H9 (cell line): ENCODE data around the gene TNPO1. TPM values are rescaled to one million over a fixed set of nuclear protein-coding genes. Genes with fewer than 3 reads are reported as not detected.

Source experiments
- DNase-seq: peaks from one replicate; pipeline ENCODE4 v3.0.0-alpha.2; 2017
- H2AFZ ChIP-seq: one replicate; pipeline ENCODE4 v1.6.1; 2013; ENCODE audit warnings: mild to moderate bottlenecking, low read length, control low read depth, moderate library complexity
- H2AK5ac ChIP-seq: 2 replicates; pipeline ENCODE4 v1.6.1; 2013; ENCODE audit warnings: low read length, control low read depth, mixed read lengths; ENCODE audit not compliant: insufficient read length
- H2BK120ac ChIP-seq: one replicate; pipeline ENCODE4 v1.6.1; 2013; ENCODE audit warnings: low read depth, mild to moderate bottlenecking, low read length, control low read depth, inconsistent platforms; ENCODE audit not compliant: poor library complexity, severe bottlenecking
- H2BK12ac ChIP-seq: 2 replicates; pipeline ENCODE4 v1.6.1; 2013; ENCODE audit warnings: low read length, control low read depth, mixed read lengths, low read depth; ENCODE audit not compliant: insufficient read length
- H2BK15ac ChIP-seq: 2 replicates; pipeline ENCODE4 v1.6.1; 2013; ENCODE audit warnings: low read depth, low read length, control low read depth
- H2BK20ac ChIP-seq: one replicate; pipeline ENCODE4 v1.6.1; 2013; ENCODE audit warnings: low read depth, mild to moderate bottlenecking, low read length, control low read depth, inconsistent platforms; ENCODE audit not compliant: poor library complexity, severe bottlenecking
- H2BK5ac ChIP-seq: 2 replicates; pipeline ENCODE4 v1.6.1; 2013; ENCODE audit warnings: low read length, control low read depth, mixed read lengths; ENCODE audit not compliant: insufficient read length
- H3K14ac ChIP-seq: 2 replicates; pipeline ENCODE4 v1.6.1; 2013; ENCODE audit warnings: low read length, control low read depth; ENCODE audit not compliant: insufficient read depth
- H3K18ac ChIP-seq: 2 replicates; pipeline ENCODE4 v1.6.1; 2013; ENCODE audit warnings: low read depth, mild to moderate bottlenecking, mixed read lengths, low read length, control low read depth; ENCODE audit not compliant: insufficient read length
- H3K23ac ChIP-seq: 2 replicates; pipeline ENCODE4 v1.6.1; 2013; ENCODE audit warnings: low read length, control low read depth, mixed read lengths, low read depth; ENCODE audit not compliant: insufficient read length
- H3K23me2 ChIP-seq: 2 replicates; pipeline ENCODE4 v1.6.1; 2013; ENCODE audit warnings: low read depth, mild to moderate bottlenecking, mixed read lengths, low read length, control low read depth; ENCODE audit not compliant: insufficient read length, poor library complexity, severe bottlenecking
- H3K27ac ChIP-seq: 2 replicates; pipeline ENCODE4 v1.5.1; 2013; ENCODE audit warnings: low read length, control low read depth, mixed read lengths, low read depth; ENCODE audit not compliant: insufficient read length
- H3K27me3 ChIP-seq: 2 replicates; pipeline ENCODE4 v1.6.1; 2013; ENCODE audit warnings: low read length, control low read depth, inconsistent platforms; ENCODE audit not compliant: insufficient read depth
- H3K4ac ChIP-seq: 2 replicates; pipeline ENCODE4 v1.6.1; 2013; ENCODE audit warnings: low read depth, mild to moderate bottlenecking, control low read depth, inconsistent platforms, low read length, moderate library complexity
- H3K4me1 ChIP-seq: 2 replicates; pipeline ENCODE4 v1.6.1; 2013; ENCODE audit warnings: low read length, control low read depth, inconsistent platforms; ENCODE audit not compliant: insufficient read depth
- H3K4me2 ChIP-seq: 2 replicates; pipeline ENCODE4 v1.6.1; 2013; ENCODE audit warnings: low read length, control low read depth, mixed read lengths; ENCODE audit not compliant: insufficient read length, insufficient read depth
- H3K56ac ChIP-seq: 2 replicates; pipeline ENCODE4 v1.6.1; 2013; ENCODE audit warnings: low read depth, mild to moderate bottlenecking, mixed read lengths, low read length, control low read depth; ENCODE audit not compliant: insufficient read length
- H3K79me1 ChIP-seq: 2 replicates; pipeline ENCODE4 v1.6.1; 2013; ENCODE audit warnings: low read depth, mild to moderate bottlenecking, moderate library complexity, low read length, control low read depth, inconsistent platforms; ENCODE audit not compliant: insufficient read depth, poor library complexity, severe bottlenecking
- H3K79me2 ChIP-seq: 2 replicates; pipeline ENCODE4 v1.6.1; 2013; ENCODE audit warnings: low read length, control low read depth, inconsistent platforms; ENCODE audit not compliant: insufficient read depth
- H3K9ac ChIP-seq: 2 replicates; pipeline ENCODE4 v1.6.1; 2013; ENCODE audit warnings: low read length, control low read depth, mixed read lengths; ENCODE audit not compliant: insufficient read length; ENCODE audit errors: extremely low read depth
- H3K9me3 ChIP-seq: one replicate; pipeline ENCODE4 v1.6.1; 2013; ENCODE audit warnings: low read depth, low read length, inconsistent platforms; ENCODE audit not compliant: control insufficient read depth
- H3T11ph ChIP-seq: one replicate; pipeline ENCODE4 v1.6.1; 2013; ENCODE audit warnings: mild to moderate bottlenecking, low read length, control low read depth, inconsistent platforms
- H4K20me1 ChIP-seq: one replicate; pipeline ENCODE4 v1.6.1; 2013; ENCODE audit not compliant: control insufficient read depth, insufficient read length, insufficient read depth
- H4K5ac ChIP-seq: 2 replicates; pipeline ENCODE4 v1.6.1; 2013; ENCODE audit warnings: low read depth, mild to moderate bottlenecking, mixed read lengths, low read length, control low read depth; ENCODE audit not compliant: insufficient read length
- H4K8ac ChIP-seq: replicated peaks from 2 replicates; pipeline ENCODE4 v1.6.1; 2013; ENCODE audit warnings: low read length, control low read depth, mixed read lengths, low read depth; ENCODE audit not compliant: insufficient read length
- H4K91ac ChIP-seq: 2 replicates; pipeline ENCODE4 v1.6.1; 2013; ENCODE audit warnings: low read depth, mild to moderate bottlenecking, moderate library complexity, mixed read lengths, low read length, control low read depth; ENCODE audit not compliant: insufficient read length
- H3K27ac Mint-ChIP-seq, 3 experiments: 2 replicates in 2 of 3; 3 replicates in 1 of 3; pipeline ENCODE4 v1.8.0; 2020 to 2021; ENCODE audit warnings: mixed read lengths in 3 of 3, mild to moderate bottlenecking in 1 of 3, moderate library complexity in 1 of 3
- H3K27me3 Mint-ChIP-seq: 2 replicates; pipeline ENCODE4 v1.8.0; 2021; ENCODE audit warnings: low read depth, mild to moderate bottlenecking, moderate library complexity, mixed read lengths
- H3K36me3 Mint-ChIP-seq, 3 experiments: 2 replicates in 2 of 3; 3 replicates in 1 of 3; pipeline ENCODE4 v1.8.0; 2020 to 2021; ENCODE audit warnings: low read depth in 3 of 3, mixed read lengths in 3 of 3; ENCODE audit not compliant: insufficient read depth in 1 of 3
- H3K4me1 Mint-ChIP-seq, 2 experiments: 2 replicates each; pipeline ENCODE4 v1.8.0; 2020; ENCODE audit warnings: mixed read lengths in 2 of 2
- H3K4me3 Mint-ChIP-seq, 2 experiments: 2 replicates in 1 of 2; 3 replicates in 1 of 2; pipeline ENCODE4 v1.8.0; 2020 to 2021; ENCODE audit warnings: mild to moderate bottlenecking in 2 of 2, mixed read lengths in 2 of 2, moderate library complexity in 1 of 2
- H3K9me3 Mint-ChIP-seq, 2 experiments: 2 replicates in 1 of 2; 3 replicates in 1 of 2; pipeline ENCODE4 v1.8.0; 2020; ENCODE audit warnings: mild to moderate bottlenecking in 2 of 2, mixed read lengths in 2 of 2, moderate library complexity in 1 of 2
- CTCF ChIP-seq: fragments of 200-600 bp; sonication (generic); conservative IDR thresholded peaks from 3 replicates; pipeline ENCODE4 v1.8.0; 2021; ENCODE audit warnings: antibody characterized with exemption, mild to moderate bottlenecking
- WGBS: extraction: QIAGEN DNeasy Blood & Tissue Kit; methylation state at CpG from one replicate; pipeline ENCODE4 v1.1.7; 2013; ENCODE audit warnings: missing lambda C conversion rate, low lambda C conversion rate, mixed read lengths; ENCODE audit not compliant: insufficient read length; ENCODE audit errors: extremely low coverage; 5-methylcytosine and 5-hydroxymethylcytosine counted together
- total RNA-seq: library from RNA; stranded (reverse); gene quantifications from 2 replicates; pipeline ENCODE4 v1.2.1, GENCODE V29; 2021

TNPO1 gene
- total RNA-seq, 1 experiment from 2014 or later = 164 TPM

DNA sequence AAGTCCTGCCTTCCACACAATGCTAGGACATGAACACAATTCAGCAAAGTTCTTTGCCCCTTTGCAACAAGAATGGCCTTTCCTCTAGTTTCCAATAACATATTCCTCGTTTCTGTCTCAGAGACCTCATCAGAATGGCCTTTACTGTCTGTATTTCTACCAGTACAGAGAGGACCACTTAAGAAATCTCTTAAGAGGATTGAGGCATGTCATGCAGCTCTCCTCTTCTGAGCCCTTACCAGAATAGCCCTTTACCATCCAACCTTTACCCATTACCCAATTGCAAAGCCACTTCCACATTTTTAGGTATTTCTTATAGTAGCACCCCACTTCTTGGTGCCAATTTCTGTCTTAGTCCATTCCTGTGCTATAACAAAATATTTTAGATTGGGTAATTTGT lies 20.3 kb downstream of the TNPO1 start:
- H3K23me2 ChIP-seq = no peaks in the 10 kb centered on the region
- WGBS = no CpG with 5 or more reads among the region's 1 CpG
- H3K56ac ChIP-seq = no peak overlapping the region
- H3K9me3 ChIP-seq = no peaks in the 10 kb centered on the region
- no peak for TF ChIP-seq CTCF
- H3K9me3 Mint-ChIP-seq = no peaks in the 10 kb centered on the region
- no peaks in the 10 kb centered on the region for H3K36me3 Mint-ChIP-seq
- no peaks in the 10 kb centered on the region for H3K4me1 ChIP-seq
- H3K27me3 ChIP-seq = no peaks in the 10 kb centered on the region
- no peak overlapping the region for H2BK12ac ChIP-seq
- H3K4ac ChIP-seq = no peak overlapping the region
- no peak overlapping the region for H3K14ac ChIP-seq
- no peak overlapping the region for H2AFZ ChIP-seq
- no peak for DNase-seq
- no peak overlapping the region for H2BK20ac ChIP-seq
- H3K23ac ChIP-seq = no peak overlapping the region
- no peak overlapping the region for H3T11ph ChIP-seq
- 0 out of 7 replicates have a peak overlapping the region, but pooled peaks of 1 of the 3 experiments have one; percentile 21 for H3K27ac Mint-ChIP-seq
- no peaks in the 10 kb centered on the region for H3K27me3 Mint-ChIP-seq
- H3K79me1 ChIP-seq = peaks cover 2% of the 10 kb centered on the region
- no peak overlapping the region for H2BK5ac ChIP-seq
- H3K79me2 ChIP-seq = peaks cover 2% of the 10 kb centered on the region; the same call in 1 of the 2 replicates
- no peak overlapping the region for H2BK15ac ChIP-seq
- H4K8ac ChIP-seq = no peak overlapping the region
- H3K4me2 ChIP-seq = no peak overlapping the region
- no peaks in the 10 kb centered on the region for H4K20me1 ChIP-seq
- no peak overlapping the region for H3K9ac ChIP-seq
- no peaks in the 10 kb centered on the region for H3K4me1 Mint-ChIP-seq
- no peak overlapping the region for H4K5ac ChIP-seq
- no peak overlapping the region for H3K18ac ChIP-seq
- no peak overlapping the region for H4K91ac ChIP-seq
- no peak overlapping the region for H2AK5ac ChIP-seq
- no peak overlapping the region for H3K27ac ChIP-seq
- H3K4me3 Mint-ChIP-seq = no peak overlapping the region
- no peak overlapping the region for H2BK120ac ChIP-seq
